Suprapubic skin (tissue), 4 donors: ENCODE measurements around the gene CDH22.

Experiments used
- CTCF ChIP-seq, 2 donors: fragments of 200-600 bp in 1 of 2; fragments of 450-650 bp in 1 of 2; sonication (generic) in 1 of 2; IDR thresholded peaks; one replicate each; pipeline ENCODE4 v1.5.1; 2016 to 2019; ENCODE audit warnings: antibody characterized with exemption in 2 of 2, mild to moderate bottlenecking in 1 of 2, moderate library complexity in 1 of 2
- EP300 ChIP-seq: sonication (generic); formaldehyde crosslinking; IDR thresholded peaks from one replicate; pipeline ENCODE4 v1.6.1; 2017; ENCODE audit warnings: antibody characterized with exemption
- POLR2A ChIP-seq, 2 donors: fragments of 450-650 bp; IDR thresholded peaks; one replicate each; pipeline ENCODE4 v1.6.1; 2017; ENCODE audit warnings: antibody characterized with exemption in 2 of 2, mild to moderate bottlenecking in 2 of 2, moderate library complexity in 2 of 2
- POLR2AphosphoS5 ChIP-seq, 3 donors: sonication (generic); formaldehyde crosslinking; IDR thresholded peaks; one replicate each; pipeline ENCODE4 v1.6.1; 2017; ENCODE audit warnings: antibody characterized with exemption in 3 of 3

GRCh38 chr20:46307999-46308257 is 370 bp downstream of the CDH22 start:
- TF ChIP-seq CTCF (IDR thresholded peaks at IDR 0.05) (no peak), EP300 (no peak), POLR2A (IDR thresholded peaks at IDR 0.05) (no peak), POLR2AphosphoS5 (IDR thresholded peaks at IDR 0.05) (no peak)
